CD4-positive, alpha-beta T cell treated with Interleukin-12 subunit alpha and Interleukin-12 subunit beta, for 1 hour (primary cell): ENCODE results near the gene PIM1.

Source experiments
- DNase-seq: peaks from one replicate; pipeline ENCODE4 v3.0.0-alpha.2; 2020

The PIM1 gene

DNA sequence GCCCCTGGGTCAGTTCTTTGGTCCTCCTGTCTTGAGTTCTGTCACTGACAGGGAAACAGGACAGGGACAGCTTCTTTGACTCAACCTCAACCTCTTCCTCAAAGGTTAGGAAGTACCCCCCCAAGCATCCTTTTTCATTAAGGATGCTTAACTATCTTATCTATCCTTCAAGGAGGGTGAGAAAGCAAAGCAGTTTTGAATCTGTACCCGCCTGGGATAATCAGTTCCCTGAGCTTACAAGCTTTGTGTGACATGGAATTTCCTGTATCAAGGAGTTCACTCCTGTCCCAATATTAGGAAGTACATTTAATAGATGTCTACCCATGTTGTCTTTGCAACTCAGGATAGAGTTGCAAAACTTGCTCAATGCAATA, 31.1 kb upstream of the PIM1 start:
- DNase-seq, result no peak

DNA sequence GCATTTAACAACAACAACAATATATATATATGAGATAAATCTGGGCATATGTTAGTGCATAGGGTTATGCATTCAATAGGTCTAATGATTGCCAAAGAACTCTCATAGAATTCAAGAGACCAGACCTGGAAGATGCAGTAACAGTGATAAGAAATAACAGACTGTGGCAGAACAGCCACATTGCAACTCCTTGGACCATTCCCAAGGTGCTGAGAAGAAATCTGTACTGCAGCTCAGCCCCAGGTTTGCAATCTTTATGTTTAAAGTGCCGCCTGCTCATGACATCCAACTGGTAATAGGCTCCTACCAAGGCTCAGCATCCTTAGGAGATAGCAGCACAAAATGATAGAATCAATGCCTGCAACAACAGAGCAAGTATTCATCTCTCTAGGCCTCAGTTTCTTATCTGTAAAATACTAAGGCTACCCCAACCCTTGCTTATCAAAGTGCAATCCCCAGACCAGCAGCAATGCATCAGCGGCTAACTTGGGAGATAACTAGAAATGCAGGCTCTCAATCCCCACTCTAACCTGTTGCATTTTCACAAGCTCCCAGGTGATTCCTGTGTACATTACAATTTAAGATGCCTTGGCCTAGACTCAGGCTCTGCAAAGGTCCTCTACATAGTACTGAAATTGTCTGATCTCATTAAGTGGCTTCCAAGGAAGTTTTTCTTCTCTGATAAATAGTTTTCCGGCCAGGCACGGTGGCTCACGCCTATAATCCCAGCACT, 30.6 kb upstream of the PIM1 start:
- DNase-seq, result no peak

DNA sequence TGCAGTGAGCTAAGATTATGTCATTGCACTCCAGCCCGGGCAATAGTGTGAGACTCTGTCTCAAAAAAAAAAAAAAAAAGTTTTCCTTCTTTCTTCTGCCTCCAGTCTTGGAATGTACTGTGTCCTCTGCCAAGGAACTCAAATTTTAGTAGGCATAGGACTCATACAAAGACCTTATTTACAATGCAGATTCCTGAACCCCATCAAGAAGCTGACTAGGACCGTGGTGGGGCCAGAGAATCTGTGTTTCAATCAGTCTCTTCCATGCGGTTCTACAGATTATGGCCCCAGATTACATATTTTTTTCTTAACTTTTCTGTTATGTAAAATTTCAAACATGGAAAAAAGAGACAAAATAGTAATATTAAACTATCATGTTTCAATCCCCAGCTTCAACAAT, 29.8 kb upstream of the PIM1 start:
- no peak for DNase-seq

DNA sequence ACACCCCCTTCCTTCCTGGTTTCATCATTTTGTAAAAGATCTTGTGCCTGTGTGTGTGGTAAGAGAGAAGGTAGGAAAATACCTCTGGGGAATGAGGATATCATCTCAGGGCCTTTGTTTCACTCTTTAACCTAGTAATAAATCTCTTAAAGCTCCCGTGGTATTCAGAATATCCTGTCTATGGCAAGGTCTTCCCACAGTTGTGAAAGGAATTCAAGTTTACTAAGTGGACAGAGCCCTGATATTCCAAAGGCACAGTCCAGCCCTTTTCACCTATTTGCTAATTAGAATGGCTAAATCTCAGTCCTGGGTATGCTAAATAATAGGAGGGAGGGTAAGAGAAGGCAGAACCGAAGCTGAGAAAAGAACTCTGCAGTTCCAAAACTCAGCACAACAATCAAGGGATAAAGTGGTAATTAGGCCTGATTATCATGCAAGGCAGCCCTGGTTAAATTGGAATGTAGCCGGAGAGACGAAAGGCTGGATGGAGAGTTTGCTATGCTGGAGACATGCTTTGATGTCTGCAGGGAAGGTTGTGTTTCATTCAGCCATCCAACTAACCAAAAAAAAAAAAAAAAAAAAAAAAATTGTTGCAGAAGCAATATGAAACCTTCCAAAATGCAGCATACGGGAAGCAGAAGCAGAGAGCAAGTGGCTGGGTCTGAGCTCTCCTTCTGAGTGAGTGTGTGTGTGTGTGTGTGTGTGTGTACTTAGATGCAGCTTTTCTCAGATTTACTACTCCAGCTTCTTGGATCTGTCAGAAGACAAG, 28.5 kb upstream of the PIM1 start:
- DNase-seq, result no peak

DNA sequence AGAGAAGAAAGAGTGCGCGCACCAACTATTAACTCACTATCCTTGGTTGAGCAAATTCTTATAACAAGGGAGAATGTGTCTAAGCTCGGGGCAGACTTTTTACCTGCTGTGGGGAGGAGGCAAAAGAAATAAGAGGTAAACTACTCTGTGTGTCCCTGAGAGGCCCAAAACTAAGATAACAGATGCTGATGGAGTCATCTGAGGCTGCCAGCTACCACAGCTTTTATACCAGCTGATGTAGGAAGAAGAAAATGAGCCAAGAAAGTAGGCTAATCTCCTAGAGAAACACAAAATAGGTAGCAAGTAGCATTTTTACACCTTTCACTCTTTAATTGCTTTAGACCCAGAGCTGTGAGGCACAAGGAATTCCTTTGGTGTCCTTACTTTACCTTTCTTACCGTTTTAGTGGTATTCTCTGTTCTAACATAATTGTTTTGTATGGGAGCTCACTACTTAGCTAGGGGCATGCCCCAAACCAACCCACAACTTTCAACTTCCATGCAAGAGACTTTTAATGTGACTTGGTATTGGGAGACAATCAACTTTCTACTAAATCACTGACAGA, 27.8 kb upstream of the PIM1 start:
- DNase-seq, result no peak

DNA sequence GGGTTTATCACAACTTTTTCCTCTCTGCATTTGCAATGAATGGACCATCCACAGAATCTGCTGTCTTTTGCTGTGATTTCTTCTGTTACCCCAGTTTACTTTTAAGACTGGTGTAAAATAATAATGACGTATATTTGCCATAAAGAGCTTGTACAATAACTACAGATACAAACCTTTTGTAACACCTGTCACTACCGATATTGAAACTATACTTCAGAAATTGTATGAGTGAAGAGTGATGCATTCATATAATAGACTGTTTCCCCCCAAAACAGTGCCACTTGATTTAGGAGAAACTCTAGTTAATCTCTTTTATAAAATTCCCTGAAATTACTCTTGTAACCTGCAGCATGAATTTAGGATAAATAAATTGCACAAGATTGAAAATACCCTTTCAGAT, 26.4 kb upstream of the PIM1 start:
- no peak for DNase-seq

DNA sequence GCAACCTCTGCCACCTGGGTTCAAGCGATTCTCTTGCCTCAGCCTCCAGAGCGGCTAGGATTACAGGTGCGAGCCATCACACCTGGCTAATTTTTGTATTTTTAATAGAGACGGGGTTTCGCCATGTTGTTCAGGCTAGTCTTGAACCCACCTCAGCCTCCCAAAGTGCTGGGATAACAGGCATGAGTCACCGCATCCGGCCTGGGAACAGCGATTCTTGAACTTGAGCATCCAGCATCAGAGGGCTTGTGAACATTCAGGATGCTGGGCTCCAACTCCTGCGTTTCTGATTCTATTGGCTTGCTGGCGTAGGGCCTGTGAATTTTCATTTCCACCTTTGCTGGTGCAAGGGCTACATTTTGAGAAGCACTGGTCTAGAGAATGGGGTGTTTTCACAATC, 24.5 kb upstream of the PIM1 start:
- no peak for DNase-seq

DNA sequence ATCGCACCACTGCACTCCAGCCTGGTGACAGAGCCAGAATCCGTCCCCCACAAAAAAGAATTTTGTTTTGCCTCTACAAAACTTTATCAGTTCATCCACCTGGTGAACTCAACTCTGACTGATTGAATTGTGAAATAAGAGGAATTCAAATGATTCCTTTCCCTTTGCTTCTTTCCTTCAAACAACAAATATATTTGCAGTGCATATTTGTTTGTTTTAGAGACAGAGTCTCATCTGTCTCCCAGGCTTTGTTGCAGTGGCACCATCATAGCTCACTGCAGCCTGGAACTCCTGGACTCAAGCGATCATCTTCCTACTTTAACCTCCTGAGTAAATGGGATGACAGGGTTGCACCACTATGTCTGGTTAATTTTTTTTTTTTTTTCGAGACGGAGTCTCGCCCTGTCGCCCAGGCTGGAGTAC, 23.2 kb upstream of the PIM1 start:
- no peak for DNase-seq

DNA sequence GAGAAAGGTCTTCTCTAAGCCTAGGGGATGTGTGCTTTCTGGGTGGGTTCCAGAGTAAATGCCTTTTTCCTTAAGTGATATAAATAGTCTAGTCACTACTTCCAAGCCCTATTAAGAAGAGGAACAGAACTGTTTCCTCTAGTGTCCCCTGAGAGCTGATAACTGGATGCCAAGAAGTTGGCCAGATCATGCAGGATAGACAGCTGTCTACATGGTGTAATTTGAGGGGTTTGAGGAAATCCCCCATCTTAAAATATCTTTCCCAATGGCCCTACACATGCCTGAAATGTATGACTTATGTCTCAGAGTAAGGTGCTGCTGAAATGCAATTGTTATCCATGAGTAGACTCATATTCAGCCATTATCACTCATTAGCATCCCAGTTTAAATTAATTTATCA, 20.2 kb upstream of the PIM1 start:
- no peak for DNase-seq

DNA sequence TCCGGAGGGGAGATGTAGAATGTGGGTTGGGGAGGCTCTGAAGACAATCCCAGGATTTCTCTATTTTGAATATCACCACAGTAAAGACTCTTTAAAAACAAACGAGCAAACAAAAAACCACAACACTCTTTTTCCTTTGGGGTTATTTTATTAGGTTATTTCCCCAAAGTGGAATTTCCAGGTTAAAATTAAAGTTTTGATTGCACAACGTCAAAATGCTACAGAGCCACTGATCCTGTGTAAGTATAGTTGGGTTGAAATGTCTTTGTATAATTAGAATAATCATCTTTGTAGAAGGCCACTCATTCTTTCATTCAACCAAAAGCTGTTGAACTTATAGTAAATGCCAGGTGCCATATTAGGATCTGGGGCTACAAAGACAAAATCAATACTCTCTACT, 19.6 kb upstream of the PIM1 start:
- no peak for DNase-seq

DNA sequence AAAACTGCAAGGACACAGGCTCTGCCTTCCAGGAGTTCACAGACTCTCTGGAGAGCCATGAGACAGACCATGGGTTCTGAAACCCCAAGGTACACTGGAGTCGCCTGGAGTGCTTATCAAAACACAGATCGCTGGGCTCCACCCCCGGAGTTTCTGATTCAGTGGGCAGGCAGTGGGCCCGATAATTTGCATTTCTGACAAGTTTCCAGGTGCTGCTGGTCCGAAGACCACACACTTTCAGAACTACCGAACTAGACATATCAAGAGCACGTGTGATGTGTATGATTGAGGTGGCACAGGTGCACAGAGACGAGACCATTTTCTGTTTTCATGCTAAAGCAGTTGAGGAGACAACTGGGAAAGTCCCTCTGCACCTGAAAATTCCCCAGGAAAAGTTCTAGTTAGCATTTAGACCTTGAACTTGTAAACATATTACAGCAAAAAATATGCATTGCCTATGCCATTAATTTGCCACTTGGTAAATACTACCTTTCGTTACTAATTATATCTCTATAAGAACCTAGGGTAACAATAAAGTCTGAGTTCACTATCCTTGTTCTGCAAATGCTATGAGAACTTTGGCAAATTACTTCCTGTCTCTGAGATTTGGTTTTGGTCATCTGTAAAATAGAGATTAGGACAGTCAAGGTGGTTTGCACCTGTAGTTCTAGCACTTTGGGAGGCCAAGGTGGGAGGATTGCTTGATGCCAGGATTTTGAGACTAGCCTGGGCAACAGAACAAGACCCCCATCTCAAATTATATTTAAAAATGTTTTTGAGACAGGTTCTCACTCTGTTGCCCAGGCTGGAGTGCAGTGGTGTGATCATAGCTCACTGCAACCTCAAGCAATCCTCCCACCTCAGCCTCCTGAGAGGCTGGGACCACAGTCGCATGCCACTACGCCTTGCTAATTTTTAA, 14.3 kb upstream of the PIM1 start:
- peak; percentile 55 for DNase-seq

DNA sequence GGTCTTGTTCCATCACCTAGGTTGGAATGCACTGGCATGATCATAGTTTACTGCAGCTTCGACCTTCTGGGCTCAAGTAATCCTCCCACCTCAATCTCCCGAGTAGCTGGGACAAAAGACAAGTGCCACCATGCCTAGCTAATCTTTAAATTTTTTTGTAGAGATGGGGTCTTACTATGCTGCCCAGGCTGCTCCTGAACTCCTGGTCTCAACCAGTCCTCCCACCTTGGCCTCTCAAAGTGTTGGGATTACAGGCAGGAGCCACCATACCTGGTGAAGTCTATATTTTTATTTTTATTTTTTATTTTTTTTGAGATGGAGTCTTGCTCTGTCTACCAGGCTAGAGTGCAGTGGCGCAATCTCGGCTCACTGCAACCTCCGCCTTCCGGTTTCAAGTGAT, 11.4 kb upstream of the PIM1 start:
- DNase-seq, result no peak

DNA sequence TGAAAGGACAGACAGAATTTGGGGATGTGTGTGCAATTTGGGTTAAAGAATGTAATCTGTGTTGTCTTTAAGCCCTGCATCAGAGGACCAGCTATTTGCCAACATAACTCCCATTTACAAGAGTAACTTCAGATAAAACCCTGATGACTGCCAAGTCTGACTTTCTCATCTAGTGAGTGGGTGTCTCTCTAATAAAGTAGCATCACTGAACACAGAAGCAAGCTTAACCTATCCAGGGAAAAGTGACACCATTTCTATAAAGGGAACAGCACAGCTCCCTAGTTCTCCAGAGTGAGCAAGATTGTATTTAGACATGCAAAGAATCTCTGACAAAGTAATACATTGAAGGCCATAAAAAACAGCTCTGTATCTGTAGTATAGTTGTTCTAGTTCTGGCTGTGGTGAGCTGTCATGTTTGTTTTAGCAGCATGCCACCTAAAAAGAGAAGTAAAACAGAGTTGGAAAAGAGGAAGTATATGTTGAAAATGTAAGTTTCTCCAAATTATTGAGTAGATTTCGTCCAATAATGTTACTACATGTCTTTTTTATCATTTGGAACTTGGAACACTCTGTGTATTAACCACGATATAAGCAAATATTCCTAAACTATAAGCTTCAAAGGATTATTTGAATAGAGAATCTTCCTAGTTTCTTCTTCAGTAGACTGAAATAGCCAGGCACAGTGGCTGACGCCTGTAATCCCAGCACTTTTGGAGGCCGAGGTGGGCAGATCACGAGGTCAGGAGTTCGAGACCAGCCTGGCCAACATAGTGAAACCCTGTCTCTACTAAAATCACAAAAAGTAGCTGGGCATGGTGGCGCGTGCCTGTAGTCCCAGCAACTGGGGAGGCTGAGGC, 8.8 kb upstream of the PIM1 start:
- no peak for DNase-seq

DNA sequence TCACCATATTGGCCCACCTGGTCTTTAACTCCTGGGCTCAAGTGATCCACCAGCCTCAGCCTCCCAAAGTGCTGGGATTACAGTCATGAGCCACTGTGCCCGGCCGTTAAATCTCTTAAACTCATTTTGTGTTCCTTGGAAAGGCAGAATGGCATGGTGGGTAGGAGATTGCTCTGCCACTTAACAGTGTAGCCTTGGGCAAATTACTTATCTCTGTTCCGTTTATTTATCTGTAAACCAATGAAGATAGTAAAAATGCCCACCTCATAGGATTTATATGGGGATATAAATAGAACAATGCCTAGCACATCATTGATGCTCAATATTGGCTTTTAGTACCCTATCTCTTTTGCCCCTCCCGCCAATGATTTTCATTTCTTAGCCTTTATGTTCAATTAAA, 7.2 kb upstream of the PIM1 start:
- DNase-seq, result no peak

DNA sequence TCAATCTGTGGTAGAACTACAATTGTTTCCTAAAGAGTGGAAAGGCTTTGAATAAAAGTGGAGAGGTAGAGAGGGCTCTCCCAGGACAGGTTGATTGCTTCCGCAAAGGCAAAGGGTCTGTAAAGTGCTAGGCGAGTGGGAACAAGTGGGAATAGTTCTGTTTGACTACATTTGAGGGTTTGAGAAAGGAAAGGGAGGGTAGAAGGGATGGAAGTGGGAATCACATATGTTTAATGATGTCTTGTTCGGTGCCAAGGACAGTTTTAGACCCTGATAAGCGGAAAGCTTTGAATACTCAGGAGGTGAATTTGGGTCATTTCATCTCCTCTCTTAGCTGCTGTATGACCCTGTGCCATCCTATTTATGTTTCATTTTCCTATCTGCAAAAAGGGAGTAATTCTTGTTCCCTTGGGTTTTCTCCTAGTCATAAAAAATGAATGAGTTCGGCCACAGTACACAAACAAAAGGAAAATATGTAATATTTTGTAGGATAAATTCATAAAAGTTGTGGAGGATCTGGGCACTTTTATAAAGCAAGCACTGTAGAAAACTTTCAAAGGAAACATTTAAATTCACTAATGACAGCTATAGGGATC, 1.7 kb upstream of the PIM1 start:
- DNase-seq, result no peak

DNA sequence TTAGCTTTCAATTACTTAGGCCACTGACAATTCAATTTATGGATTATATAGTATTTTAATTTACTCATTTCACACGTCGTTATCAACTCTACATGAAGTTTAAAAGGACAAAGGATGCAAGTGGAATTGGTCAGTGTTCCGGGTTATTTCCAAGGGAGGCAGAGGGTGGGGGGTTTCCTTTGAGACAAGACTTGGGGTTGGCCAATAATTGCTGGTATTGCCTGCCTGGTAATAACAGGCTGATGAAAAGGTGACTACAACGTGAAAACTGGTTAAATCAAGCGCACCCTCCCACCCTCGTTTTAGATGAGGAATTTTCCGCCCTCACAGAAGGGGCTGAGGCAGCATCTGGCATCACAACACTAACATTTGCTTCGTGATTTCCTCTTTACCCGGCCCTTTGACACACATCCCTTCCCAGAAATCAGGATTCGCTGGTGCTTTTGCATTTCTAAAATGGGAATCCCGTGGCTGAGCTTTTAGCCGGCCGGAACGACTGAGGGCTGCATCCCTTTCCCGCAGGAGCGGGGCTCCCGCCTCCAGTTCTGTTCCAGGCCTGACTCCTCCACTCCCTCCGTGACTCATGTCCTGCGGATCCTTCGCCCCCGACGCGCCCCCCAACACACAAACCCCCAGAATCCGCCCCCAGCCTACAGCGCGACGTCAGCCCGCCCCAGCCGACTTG, 999 bp upstream of the PIM1 start:
- DNase-seq, result peak; percentile 23

DNA sequence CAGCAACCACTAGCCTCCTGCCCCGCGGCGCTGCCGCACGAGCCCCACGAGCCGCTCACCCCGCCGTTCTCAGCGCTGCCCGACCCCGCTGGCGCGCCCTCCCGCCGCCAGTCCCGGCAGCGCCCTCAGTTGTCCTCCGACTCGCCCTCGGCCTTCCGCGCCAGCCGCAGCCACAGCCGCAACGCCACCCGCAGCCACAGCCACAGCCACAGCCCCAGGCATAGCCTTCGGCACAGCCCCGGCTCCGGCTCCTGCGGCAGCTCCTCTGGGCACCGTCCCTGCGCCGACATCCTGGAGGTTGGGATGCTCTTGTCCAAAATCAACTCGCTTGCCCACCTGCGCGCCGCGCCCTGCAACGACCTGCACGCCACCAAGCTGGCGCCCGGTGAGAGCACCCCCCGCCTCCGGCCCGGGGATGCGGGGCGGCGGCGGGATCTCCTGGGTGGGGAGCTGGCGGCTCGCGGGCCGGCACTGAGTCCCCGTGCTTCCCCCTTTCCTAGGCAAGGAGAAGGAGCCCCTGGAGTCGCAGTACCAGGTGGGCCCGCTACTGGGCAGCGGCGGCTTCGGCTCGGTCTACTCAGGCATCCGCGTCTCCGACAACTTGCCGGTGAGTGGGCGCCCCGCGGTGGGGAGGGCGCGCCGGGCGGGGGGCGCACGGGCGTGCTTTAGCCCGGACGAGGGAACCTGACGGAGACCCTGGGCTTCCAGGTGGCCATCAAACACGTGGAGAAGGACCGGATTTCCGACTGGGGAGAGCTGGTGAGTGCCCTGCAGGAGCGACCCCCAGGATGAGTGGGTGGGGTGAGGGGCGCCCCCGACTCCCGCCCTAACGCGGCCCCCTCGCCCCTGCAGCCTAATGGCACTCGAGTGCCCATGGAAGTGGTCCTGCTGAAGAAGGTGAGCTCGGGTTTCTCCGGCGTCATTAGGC, 585 bp downstream of the PIM1 start:
- peak; percentile 42 for DNase-seq

DNA sequence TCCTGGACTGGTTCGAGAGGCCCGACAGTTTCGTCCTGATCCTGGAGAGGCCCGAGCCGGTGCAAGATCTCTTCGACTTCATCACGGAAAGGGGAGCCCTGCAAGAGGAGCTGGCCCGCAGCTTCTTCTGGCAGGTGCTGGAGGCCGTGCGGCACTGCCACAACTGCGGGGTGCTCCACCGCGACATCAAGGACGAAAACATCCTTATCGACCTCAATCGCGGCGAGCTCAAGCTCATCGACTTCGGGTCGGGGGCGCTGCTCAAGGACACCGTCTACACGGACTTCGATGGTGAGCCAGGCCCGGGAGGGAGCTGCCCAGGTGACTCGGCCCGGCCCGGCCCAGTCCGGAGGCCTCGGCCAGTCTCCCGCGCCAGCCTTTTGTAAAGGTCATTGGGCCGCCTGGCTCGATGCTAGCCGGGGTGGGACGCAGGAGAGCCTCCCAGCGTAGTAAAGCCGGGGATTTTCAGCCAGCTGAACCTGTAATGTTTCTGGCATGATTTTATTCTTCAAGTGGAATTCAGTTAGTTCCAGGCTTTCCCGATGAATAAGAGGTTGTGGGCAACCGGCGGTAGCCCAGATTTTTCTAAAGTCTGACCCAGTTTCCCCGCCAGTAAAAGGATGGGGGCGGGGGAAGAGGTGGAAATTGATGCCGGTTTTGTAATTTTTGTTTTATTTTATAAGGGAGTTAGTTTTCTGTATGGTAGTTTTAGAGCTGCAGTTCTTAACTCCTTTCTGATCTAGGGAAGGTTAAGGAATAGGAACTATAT, 1.4 kb downstream of the PIM1 start:
- peak; percentile 30 for DNase-seq
